Pancreas (tissue), 10 donors: Measurements from ENCODE around the gene RIPOR3. TPM values are rescaled to one million over a fixed set of nuclear protein-coding genes. Genes with fewer than 3 reads are reported as not detected.
A peak's percentile ranks its signal among the peaks of the same experiment; 100 is the strongest.

Source experiments
- ATAC-seq, 4 donors: fragments of 200-7000 bp; cut with Tn5 transposase; one replicate each; pipeline versions ENCODE4 v1.8.0 to v1.9.1; 2020; ENCODE audit warnings: mild to moderate bottlenecking in 4 of 4, moderate library complexity in 4 of 4
- DNase-seq, 6 donors: peaks; one replicate each; pipeline ENCODE4 v3.0.0-alpha.2; 2020
- FAIRE-seq: peaks from 2 replicates; lab custom pipeline; 2012; peaks lifted over from hg19 to GRCh38; lab: Jason Lieb, UNC
- H3K27ac ChIP-seq, 4 donors: fragments of 200-600 bp; sonication (generic); 1 replicate in 3 of 4; 2 replicates in 1 of 4; pipeline versions ENCODE4 v1.5.0 to v1.8.0; 2020
- H3K27me3 ChIP-seq, 4 donors: fragments of 200-600 bp; one replicate each; pipeline ENCODE4 v1.8.0; 2021
- H3K36me3 ChIP-seq, 3 donors: fragments of 200-600 bp; sonication (generic) in 1 of 3; one replicate each; pipeline versions ENCODE4 v1.5.0 to v1.8.0; 2020 to 2021
- H3K4me1 ChIP-seq, 3 donors: fragments of 200-600 bp; one replicate each; pipeline ENCODE4 v1.8.0; 2021
- H3K4me3 ChIP-seq, 4 donors: fragments of 200-600 bp; sonication (generic) in 2 of 4; one replicate each; pipeline versions ENCODE4 v1.5.0 to v1.8.0; 2020 to 2021
- H3K9me3 ChIP-seq, 4 donors: fragments of 200-600 bp; one replicate each; pipeline ENCODE4 v1.8.0; 2021
- CTCF ChIP-seq, 4 donors: fragments of 200-600 bp; sonication (generic) in 3 of 4; IDR thresholded peaks; one replicate each; pipeline versions ENCODE4 v1.5.0 to v1.8.0; 2021; ENCODE audit warnings: antibody characterized with exemption in 4 of 4
- WGBS, 2 donors: extraction: QIAGEN DNeasy Blood & Tissue Kit; methylation state at CpG; one replicate each; pipeline ENCODE4 v1.1.7; 2013; 5-methylcytosine and 5-hydroxymethylcytosine counted together
- intact Hi-C, 3 donors: fragments of 100-400 bp; cut with DNase I; formaldehyde crosslinking; loops; one replicate each; pipeline versions ENCODE4 v1.11.1 to v1.14.2; 2022
- polyA plus RNA-seq, 2 donors: library from polyadenylated mRNA; stranded (reverse); fragments of 200-250 nt; gene quantifications; one replicate each; pipeline ENCODE4 v1.2.3, GENCODE V29; 2013
- total RNA-seq, 6 donors: library from RNA; stranded (reverse); fragmentation: NEBNext Ultra II Directional in 4 of 6; extraction: Animal tissue kit (Norgen Biotek cat#: 25700) in 4 of 6; gene quantifications; one replicate each; pipeline versions ENCODE4 v1.2.1 to v1.2.4, GENCODE V29; 2021 to 2023
- donor health status: healthy with polysubstance abuse.
- donor health status: DM: no; HTN: no; CAD: no; lungs with moderate emphysema.
- donor health status: DM: no; HTN: no; CAD: no.
- donor health status: control.
- donor health status: control.
- donor health status: Bipolar disorder and iron deficiency.
- donor health status: DM: yes; HTN: yes; CAD: no.
- donor health status: DM: no; HTN: no; CAD: no.
- donor health status: DM: no; HTN: no; CAD: no.
- donor health status: DM: yes; HTN: yes; CAD: no.

The RIPOR3 gene
- total and polyA plus RNA-seq, 8 donors: 0.67 to 11.3 (median 2.1) TPM

GRCh38 chr20:50721881-50722281, 30.5 kb upstream of the RIPOR3 start:
- TF ChIP-seq CTCF (IDR thresholded peaks at IDR 0.05): no peak
- FAIRE-seq (no peak), DNase-seq (peak in 1 of 6 donors; percentile 13), ATAC-seq (no peak)
- Histone ChIP-seq H3K27ac (no peak overlapping the region), H3K27me3 (no peaks in the 10 kb centered on the region), H3K36me3 (no peaks in the 10 kb centered on the region), H3K9me3 (no peaks in the 10 kb centered on the region), H3K4me3 (no peak overlapping the region), H3K4me1 (peaks cover 3 to 5% (median 5%) of the 10 kb centered on the region in 3 donors)
- intact Hi-C loops: no loop called here
- WGBS, 2 donors: 84 to 87% methylated on average over 9 of the region's 9 CpGs

DNA sequence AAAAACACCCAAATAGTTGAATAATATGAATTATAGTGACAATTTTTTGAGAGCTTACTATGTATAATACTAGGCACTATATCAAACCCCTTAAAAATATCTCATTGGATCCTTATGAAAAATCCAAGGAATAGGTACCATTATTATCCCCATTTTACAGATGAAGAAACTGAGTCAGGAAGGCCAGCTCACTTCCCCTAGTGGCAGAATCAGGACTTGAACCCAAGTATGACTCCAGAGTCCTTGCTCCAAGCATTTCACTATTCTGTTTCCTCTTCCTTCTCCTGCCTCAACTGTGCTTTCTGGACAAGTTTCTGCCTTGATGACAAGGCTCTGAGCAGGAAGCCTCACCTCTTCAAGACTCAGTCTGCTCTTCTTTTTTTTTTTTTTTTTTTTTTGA, 29.2 kb upstream of the RIPOR3 start:
- DNase-seq (no peak), FAIRE-seq (no peak), ATAC-seq (no peak)
- H3K9me3 ChIP-seq: no peaks in the 10 kb centered on the region
- no peak for TF ChIP-seq CTCF (IDR thresholded peaks at IDR 0.05)
- no peak overlapping the region for H3K4me3 ChIP-seq
- H3K27me3 ChIP-seq: no peaks in the 10 kb centered on the region
- no peaks in the 10 kb centered on the region for H3K4me1 ChIP-seq
- H3K27ac ChIP-seq: no peak overlapping the region
- intact Hi-C loops: no loop called here
- H3K36me3 ChIP-seq: no peaks in the 10 kb centered on the region

DNA sequence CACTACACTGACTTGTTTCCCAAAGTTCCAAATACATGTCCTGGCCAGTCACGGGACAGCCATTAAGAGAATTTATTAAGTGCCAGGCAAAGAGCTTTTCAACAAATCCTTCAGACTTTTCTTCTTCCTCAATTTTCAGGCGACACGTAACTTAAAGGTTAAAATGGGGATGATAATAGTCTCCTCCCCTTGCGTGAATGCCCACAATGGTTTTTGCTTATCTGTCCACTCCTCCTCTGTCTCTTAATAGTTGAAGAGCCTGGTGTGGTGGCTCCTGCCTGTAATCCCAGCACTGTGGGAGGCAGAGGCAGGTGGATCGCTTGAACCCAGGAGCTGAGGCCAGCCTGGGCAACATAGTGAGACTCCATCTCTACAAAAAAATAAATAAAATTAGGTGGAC, 28.7 kb upstream of the RIPOR3 start:
- no peak for TF ChIP-seq CTCF (IDR thresholded peaks at IDR 0.05)
- Histone ChIP-seq H3K27ac (no peak overlapping the region), H3K4me1 (no peaks in the 10 kb centered on the region), H3K9me3 (no peaks in the 10 kb centered on the region), H3K36me3 (no peaks in the 10 kb centered on the region), H3K27me3 (no peaks in the 10 kb centered on the region), H3K4me3 (no peak overlapping the region)
- ATAC-seq (no peak), FAIRE-seq (no peak), DNase-seq (peak in 1 of 6 donors; percentile 26)
- intact Hi-C loops: no loop called here
- 86 to 91% methylated on average over 5 of the region's 5 CpGs for WGBS, 2 donors

GRCh38 chr20:50719328-50719727, 28.0 kb upstream of the RIPOR3 start:
- no peak for TF ChIP-seq CTCF (IDR thresholded peaks at IDR 0.05)

DNA sequence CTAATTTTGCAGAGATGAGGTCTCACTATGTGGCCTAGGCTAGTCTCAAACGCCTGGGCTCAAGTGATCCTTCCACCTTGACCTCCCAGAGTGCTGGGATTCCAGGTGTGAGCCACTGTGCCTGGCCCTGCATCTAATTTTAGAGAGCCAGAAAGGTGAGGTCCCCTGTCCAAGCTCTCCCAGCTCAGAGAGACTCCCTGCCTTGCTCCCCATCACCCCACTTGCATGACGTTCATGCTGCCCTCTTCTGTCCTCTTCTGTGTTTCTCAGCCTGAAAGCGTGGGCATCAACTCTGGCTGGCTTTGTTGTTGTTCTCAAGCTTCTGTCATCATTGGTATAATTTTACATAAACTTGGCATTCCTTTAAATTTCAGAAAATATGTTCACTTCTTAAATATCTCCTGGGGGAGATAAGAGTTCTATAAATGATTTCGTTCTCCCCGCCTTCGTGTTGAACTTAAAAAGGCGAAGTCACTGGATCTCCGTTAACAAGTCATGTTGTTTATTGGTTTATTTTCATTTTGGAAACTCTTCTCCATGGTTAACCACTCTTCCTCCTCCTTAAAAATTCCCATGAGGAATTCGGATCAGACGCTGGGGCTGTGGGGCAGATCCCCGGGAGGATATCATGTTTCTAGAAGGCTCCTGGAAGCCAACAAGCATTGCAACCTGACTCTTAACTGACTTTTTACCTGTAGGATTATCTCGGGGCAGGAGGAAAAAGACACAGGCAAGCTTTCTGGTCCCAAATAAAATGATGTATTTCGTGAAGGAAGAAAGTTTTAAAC, 26.8 kb upstream of the RIPOR3 start:
- WGBS, 2 donors: 65 to 69% methylated on average over 13 of the region's 13 CpGs
- Histone ChIP-seq H3K9me3 (no peaks in the 10 kb centered on the region), H3K4me3 (no peak overlapping the region), H3K27ac (no peak overlapping the region), H3K36me3 (no peaks in the 10 kb centered on the region), H3K4me1 (no peaks in the 10 kb centered on the region), H3K27me3 (no peaks in the 10 kb centered on the region)
- intact Hi-C loops: loop anchor here in 1 of 3 donors (10.0 kb wide), 1 partner anchor 53 kb away; no protein-coding TSS in a partner anchor
- FAIRE-seq (no peak), ATAC-seq (no peak), DNase-seq (no peak)
- TF ChIP-seq CTCF (IDR thresholded peaks at IDR 0.05): no peak

More at GRCh38 chr20:50719328-50719727, 28.0 kb upstream of the RIPOR3 start:
- no peaks in the 10 kb centered on the region for H3K27me3 ChIP-seq
- intact Hi-C loops: loop anchor here in 1 of 3 donors (10.0 kb wide), 1 partner anchor 55 kb away; no protein-coding TSS in a partner anchor
- no peak overlapping the region for H3K4me3 ChIP-seq
- H3K4me1 ChIP-seq: no peaks in the 10 kb centered on the region
- FAIRE-seq (no peak), DNase-seq (no peak), ATAC-seq (no peak)
- no peak overlapping the region for H3K27ac ChIP-seq
- H3K9me3 ChIP-seq: no peaks in the 10 kb centered on the region
- no peaks in the 10 kb centered on the region for H3K36me3 ChIP-seq
- WGBS, 2 donors: 94 to 96% methylated on average over 4 of the region's 4 CpGs
